HG02571 (cell line): ENCODE measurements around the gene UQCRHL.

ENCODE experiments used
- ATAC-seq: cut with Tn5 transposase; IDR thresholded peaks from one replicate; pipeline ENCODE4 v1.9.1; 2021; ENCODE audit warnings: mild to moderate bottlenecking, moderate library complexity; ENCODE audit not compliant: unreplicated experiment

Gene UQCRHL

GRCh38 chr1:15758953-15759661 lies 48.3 kb downstream of the UQCRHL start:
- no peak for ATAC-seq

- no peak for ATAC-seq
Observed at GRCh38 chr1:15758343-15758931, 49.0 kb downstream of the UQCRHL start, which contains the start of gene FBLIM1. Gene FBLIM1 (plus strand): TSS chr1:15758795. CDS start chr1:15764984, 6,189 bp downstream.

GRCh38 chr1:15757575-15758342 lies 49.7 kb downstream of the UQCRHL start:
- ATAC-seq: no peak
